ENCODE measurements around the gene OSBPL6.

Gene OSBPL6

DNA sequence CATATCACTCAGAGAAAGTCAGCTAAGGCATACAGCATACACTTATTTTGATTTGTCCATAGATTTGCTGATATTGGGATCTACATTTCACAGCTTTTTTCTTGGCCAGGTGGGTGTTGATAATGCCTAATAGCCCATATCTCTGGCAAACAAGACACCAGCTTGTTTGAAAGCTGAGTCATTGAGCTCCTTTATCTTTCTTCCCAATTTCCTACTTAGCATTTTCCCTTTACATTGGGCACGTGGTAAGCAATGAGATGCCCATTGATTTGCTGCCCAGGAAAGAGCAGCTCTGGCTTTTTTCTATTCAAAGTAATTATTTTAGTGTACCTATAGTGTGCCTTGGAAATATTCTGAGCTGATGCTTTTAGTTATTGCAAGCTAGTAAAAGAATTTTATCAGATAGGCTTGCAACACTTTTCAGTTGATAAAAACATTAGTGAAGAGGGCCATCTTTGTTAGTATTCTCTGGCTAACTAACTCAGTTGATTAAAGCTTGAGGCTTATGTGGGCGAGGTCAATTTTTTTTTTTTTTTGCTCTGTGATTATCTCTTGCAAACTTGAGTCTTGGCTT, 79.6 kb downstream of the OSBPL6 start:
- no peak for DNase-seq

DNA sequence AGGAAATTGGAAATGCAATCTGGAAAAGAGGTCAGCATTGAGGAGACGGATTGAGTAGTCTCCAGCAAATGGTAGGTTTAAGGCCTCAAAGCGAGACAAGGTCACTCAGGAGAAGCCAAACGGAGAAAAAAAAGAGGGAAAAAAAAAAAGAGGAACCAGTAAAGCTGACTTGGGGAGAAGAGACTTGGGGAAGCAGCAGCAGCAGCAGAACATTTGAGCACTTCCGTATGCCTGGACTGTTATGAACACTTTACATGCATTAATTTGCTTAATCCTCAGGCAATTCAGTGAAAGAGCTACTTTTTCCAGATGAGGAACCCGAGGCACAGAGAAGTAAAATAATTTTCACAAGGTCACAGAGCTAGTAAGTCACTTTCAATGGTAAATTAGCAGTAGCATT, 81.3 kb downstream of the OSBPL6 start:
- no peak for DNase-seq

DNA sequence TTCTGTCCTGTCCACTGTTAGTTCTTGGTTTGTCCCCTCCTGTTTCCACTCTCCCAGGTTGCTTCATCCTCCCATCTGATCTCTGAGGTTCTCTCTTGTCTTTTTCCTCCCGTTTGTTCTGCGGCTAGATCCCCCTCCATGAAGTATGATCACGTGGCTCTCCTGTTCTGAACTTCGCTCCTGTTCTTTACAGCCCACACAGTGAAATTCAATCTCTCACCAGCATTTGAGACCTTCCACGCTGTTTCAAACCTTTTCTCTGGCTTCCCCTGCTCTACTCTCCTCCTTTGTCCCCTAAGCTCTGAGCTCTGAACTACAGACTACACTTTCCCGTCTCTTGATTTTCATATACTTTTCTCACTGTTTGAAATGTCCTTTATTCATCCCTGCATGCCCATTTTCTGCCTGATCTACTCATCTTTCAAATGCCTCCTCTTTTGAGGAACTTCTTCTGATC, 83.5 kb downstream of the OSBPL6 start:
- no peak for DNase-seq

DNA sequence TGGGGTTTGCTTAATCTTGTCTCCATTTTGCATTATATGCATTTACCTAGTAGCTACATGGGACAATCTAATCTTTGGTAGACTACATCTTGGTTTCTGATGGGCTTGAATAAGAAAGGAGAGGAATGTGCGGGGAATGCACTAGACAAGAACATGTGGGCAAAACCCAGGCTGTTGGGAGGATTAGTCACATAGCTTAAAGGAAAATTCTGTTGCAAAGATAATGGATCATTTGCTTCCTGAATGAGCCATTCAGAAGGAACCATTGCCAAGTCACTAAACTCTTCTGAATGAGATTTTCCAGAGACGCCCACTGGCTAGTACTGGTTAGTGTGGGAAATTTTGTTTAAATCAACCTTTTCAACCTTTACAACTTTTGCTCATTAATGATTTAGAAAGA, 84.8 kb downstream of the OSBPL6 start:
- peak; percentile 85 for DNase-seq

DNA sequence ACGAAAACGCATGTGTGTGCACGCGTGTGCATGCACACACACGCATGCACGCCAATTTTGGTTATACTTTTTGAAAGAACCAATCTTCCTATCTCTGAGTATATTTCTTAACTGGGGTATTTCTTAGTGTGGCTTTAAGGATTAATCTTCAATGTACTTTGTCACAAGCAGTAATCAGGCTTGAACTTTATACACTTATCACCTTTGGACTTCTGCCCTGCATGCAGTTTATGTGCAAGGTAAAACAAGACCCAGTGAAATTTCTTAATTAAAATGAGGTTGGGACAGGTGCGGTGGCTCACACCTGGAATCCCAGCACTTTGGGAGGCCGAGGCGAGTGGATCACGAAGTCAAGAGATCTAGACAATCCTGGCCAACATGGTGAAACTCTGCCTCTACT, 85.3 kb downstream of the OSBPL6 start:
- no peak for DNase-seq

DNA sequence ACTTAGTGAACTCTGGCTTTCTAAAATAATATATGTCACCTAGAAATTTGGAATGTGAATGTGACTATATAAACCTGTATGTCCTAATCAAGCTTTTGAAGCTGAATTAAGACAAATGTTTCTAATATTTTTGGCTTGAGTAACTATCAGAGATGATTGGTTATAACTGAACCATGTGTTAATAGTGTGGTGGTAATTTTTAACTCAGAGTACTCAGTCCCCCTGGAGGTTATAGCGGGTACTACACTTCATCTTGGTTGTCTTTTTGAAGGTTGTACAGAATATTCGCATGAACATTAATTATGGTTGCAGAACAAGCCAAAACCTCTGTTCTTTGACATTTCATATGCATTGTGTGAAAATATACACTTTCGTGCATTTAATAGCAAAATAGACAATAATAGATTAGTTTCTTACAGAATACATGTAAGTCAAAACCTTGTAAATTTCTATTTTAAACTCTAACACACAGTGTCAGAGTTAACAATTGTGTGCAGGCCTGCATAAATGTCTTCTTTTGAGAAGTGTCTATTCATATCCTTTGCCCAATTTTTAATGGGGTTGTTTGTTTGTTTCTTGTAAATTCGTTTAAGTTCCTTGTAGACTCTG, 86.0 kb downstream of the OSBPL6 start:
- peak; percentile 61 for DNase-seq

DNA sequence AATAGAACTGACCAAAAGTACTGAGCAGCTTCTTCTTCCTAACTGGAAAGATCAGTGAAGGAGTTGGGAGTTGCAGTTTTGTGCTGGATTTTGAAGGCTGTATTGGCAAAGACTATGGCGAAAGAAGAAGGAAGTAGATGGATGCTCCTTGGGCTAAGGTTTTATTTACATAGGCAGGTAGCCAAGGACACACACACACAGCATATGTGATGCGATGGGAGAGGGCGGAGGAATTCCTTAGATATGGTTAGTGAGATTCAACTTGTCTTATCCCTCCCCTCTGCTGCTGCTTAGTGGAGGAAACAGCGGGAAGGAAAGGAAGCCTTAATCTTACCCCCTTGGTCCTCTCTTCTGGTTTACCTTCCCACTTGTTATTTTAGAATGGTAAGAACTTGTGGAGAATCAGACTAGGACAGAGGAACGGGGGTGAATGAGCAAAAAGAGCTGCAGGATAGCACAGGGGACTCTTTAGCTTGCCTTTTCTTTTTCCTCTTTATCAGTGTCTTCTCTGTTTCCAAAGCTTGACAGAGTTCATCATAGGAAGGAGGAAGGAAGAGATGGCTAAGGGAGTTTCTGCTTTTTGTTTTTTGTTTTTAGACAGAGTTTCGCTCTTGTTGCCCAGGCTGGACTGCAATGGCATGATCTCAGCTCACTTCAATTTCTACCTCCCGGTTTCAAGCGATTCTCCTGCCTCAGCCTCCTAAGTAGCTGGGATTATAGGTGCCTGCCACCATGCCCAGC, 87.9 kb downstream of the OSBPL6 start:
- peak; percentile 48 for DNase-seq

DNA sequence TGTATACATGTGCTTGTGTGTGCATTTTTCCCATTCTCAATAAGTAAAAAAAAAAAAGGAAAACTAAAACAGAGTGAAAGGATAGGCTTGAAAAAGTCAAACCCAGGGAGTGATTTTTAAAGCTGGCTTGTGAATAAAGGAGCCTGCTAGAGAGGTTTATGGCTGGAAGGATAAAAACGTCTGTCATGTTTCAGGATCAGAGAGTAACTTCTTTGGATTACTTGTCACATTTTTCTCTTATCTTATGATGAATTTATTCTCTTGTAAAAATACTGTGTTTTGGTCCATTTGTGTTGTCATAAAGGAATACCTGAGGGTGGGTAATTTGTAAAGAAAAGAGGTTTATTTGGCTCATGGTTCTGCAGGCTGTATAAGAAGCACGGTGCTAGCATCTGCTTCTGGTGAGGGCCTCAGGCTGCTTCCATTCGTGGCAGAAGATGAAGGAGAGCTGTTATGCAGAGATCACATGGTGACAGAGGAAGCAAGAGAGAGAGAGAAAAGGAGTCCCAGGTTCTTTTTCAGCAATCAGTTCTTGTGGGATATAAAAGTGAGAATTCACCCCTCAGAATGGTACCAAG, 89.1 kb downstream of the OSBPL6 start:
- DNase-seq, result no peak

DNA sequence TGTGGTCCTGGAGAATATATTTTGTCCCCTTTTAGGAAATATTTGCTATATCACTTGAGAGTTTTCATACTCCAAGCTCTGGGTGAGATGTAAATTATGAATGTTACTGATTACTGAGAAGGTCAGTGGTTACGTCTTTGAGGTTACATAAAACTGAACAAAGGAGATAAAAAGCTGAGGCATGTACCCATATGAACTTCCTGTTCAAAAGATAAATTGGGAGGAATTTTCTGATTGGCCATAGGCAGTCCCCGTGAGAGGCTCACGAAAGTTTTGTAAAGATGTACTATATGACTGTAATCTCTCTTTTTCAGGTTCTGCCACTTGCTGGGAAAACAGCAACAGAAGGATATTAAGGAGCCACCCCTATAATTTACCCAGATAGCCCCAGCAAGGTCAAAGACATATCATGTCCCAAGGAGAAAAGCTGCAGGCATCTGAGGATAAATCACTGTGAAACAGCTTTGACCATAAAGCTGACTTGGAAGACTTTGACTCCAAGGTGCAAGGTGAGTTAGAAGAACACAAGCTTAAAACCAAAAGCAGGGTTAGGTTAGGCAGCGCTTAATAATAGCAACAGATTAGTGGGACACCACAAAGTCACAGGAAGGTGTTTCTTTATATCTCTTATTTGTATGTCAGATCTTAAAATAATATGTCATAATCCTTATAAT, 90.4 kb downstream of the OSBPL6 start:
- DNase-seq, result no peak

DNA sequence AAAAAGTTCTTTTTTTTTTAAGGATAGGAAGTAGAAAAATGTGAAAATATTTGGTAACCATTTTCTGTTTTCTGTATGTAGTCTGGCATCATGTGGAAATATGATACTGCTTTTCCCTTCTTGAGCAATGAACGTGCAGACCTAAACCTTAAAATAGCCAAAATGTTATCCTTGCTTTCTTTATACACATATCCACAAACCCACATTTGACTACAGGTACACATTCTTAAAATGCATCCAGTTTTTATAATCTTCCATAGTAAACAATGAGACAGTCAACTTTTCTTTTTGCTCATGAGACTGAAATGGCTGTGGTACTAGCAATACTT, 90.9 kb downstream of the OSBPL6 start:
- DNase-seq, result no peak

DNA sequence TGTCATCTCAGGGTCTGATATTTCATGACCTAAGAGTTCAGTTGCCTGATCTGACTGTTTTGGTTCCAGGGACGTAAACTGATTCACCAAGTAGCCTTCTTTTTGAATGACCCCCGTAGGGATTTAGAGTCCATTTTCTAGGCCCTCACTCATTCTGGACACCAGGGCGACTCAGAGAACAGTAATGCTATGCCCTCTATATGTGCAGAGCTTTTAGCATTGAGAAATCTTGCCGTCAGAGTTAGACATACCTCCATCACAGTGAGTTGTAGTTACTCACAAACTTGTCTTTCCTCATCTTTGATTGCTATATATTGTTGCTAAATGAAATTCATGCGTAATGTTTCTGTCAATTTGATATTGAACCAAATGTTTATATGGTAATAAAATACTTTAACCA, 92.3 kb downstream of the OSBPL6 start:
- no peak for DNase-seq

DNA sequence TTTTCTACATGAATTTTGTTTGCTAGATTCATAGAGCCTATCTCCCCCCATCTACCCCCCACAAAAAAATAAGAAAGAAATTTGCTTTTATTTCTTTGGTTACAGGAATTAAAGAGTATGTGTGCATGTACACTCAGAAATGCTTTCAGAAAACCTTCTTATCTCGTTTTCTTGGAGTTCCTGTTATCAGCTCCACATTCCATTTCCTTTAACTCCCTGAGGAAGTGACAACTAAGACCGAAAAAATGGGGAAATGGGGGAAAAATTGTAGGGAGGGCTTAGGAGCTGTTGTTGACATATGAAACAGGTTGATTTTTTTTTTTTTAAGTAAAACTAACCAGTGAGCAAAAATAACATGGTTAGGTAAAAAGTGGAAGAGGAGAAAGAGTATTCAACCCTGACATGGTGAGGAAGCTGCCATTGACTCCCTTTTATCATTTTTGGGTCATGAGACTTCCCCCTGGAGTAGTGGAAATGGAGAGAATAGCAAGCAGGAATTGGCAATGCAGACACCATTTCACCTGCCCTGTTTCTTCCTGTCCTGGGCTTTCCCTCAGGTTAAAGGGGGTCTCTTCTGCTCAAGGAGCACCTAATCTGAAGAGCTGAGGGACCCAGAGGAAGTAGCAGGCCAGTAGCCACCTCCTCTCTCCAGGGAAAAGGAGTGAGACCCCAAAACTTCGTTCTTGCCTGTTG, 93.5 kb downstream of the OSBPL6 start:
- DNase-seq, result peak; percentile 8

DNA sequence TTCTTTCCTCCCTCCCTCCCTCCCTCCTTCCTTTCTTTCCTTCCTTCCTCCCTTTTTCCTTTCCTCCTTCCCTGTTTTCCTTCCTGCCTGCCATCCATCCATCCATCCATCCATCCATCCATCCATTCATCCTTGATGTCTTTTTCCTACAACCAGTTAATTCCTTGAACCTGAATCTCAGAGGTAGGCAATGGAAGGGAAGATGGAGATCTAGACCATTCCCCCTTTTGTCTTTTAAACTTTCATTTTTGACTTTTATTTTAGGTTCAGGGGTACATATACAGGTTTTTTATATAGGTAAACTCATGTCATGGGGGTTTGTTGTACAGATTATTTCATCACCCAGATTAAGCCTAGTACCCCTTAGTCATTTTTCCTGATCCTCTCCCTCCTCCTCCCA, 97.4 kb downstream of the OSBPL6 start:
- DNase-seq, result no peak

DNA sequence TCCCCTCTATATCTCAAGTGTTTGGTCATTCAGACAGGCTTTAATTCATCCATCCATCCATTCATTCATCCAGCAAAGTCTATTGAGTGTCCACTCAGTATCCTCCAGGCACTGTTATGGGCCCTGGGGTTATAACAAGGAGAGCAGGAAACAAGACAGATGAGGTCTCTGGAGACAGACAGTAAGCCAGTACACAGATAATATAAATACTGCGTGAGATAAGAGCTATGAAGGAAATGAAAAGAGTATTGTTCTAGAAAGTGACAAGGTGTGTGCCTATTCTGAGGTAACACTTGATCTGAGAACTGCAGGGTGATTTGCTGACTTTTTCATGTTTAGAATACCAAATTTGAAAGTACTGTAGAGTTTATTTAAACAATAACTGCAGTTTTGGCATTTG, 98.3 kb downstream of the OSBPL6 start:
- DNase-seq, result no peak

DNA sequence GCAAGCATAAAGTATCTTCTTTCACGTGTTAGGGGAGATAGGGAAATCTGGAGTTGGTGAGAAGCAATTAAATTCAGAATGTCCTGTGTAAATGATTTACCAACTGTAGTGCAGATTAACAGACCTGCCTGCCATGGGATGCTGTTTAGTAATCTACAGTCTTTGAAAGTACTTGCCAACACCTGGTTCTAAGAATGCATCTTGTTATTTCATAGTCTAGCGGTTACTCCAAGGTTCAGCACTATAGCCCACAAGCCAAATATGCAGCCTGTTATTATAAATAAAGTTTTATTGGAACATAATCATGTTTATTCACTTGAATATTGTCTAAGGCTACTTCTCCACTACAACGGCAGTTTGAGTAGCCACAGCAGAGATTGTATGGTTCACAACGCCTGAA, 100.8 kb downstream of the OSBPL6 start:
- DNase-seq, result no peak

DNA sequence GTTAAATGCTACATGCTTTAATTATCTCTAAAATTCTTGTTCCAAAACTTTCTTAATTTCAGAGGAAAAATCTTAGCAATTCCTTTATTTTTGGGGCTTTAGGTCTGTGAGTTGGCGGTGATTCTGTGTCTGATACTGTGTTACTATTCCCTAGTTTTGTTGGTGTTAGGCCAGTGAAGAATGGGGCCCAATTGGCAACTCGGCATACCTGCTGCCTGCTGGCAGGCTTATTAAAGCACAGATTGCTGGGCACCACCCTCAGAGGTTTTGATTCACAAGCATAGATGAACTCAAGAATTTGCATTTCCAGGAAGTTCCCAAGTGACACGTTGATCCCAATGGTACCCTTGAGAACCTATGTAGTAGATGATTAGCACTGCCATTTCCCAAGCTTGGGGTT, 101.6 kb downstream of the OSBPL6 start:
- DNase-seq, result no peak

DNA sequence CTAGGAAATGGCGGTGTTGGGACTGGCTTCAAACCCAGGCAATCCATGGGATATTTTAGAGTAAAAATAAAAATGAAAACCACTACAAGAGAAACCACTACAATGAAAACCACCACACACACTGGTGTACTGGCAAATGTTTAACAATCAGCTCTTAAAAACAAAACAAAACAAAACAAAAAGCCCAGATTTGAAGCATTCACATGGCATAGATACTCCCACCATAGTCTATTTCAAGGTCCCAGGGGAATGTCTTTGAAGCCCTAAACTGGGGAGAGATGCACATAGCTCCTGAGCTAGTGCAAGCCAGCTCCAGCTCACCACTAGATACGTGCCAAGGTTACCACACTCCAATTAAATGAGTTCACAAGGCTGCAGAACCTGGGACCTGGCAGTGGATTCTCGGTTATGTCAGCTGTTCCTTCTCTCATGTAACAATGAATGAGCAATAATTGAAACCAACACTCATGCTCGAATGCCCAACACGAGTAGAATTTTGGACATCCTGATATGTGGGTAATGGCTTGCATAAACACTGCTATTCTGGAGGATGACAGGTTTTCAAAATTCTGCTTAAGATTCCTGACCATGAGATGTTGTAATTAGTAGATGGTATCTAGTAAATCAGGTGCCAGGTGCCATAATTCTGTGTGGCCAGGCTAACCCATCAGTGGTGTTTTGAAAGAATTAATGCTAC, 102.2 kb downstream of the OSBPL6 start:
- no peak for DNase-seq

DNA sequence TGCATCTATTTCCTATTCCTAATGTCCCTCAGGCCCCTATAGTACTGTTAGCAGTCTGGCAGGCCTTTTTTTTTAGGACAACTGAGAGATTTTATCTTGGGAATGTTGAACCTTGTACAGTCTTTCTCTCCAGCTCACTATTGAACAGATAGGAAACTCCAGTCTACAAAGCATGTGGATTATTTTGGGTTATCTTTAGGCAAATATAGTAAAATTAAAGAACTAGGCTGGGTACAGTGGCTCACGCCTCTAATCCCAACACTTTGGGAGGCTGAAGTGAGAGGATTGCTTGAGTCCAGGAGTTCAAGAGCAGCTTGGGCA, 102.7 kb downstream of the OSBPL6 start:
- DNase-seq, result no peak

DNA sequence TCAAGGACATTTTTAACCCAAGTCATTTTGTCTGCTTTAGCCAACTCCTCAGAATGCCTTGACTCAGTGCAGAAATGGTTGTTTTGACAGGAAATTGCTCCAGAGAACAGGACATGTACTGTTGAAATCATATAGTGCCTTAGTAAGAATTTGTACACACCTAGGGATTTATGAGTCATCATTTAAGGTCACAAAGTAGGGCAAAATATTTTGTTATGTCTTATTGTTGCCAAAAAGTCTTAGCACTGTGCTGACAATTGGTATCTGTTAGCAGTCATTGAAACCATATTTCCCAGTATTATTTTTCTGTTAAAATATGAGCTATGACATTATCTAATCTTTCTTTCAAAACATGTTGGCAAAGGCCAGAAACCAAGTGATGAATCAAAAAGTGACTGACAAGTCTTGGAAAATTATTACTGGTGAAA, 104.5 kb downstream of the OSBPL6 start:
- peak; percentile 20 for DNase-seq

DNA sequence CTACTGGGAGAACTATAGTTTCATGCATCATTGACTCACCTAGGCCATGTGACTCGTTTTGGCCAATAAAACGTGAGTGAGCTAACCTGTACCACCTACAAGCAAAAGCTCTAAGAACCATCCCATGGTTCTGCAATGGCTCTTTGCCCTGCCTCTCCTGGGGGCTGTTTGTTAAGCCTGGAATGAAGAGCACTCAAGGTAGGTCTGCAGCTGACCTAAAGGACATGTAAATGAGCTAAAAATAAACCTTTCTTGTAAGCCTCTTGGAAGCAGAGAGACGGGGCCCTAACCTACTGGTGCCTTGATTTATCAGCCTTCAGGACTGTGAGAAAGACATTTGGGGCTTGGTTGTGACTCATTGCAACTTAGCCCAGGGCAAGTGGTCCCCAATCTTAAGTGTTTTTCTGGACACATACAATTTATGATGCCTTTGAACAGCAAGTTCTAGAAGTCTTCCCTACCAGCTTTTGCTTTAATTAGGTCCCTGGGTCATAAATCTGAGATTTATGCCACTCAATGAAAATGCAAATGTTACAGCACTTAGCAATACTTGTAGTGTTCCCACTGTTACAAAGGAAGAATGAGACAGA, 107.4 kb downstream of the OSBPL6 start:
- DNase-seq, result no peak

DNA sequence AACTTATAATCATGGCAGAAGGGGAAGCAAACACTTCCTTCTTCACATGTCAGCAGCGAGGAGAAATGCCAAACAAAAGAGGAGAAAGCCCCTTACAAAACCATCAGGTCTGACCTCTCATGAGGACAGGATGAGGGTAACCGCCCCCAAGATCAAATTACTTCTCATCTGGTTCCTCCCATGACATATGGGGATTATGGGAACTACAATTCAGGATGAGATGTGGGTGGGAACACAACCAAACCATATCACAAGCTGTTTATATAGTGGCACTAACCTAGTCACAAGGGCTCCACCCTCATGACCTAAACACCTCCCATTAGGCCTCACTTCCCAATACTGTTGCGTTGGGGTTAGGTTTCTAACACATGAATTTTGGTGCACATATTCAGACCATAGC, 110.0 kb downstream of the OSBPL6 start:
- no peak for DNase-seq

Data from fibroblast of skin of back (primary cell).